Epithelial cell of proximal tubule (primary cell): ENCODE data around the gene HOXC13. TPM values are rescaled to one million over a fixed set of nuclear protein-coding genes. Genes with fewer than 3 reads are reported as not detected.

Experiments
- DNase-seq: peaks from one replicate; pipeline ENCODE4 v3.0.0-alpha.2; 2011; ENCODE audit warnings: low read depth
- H3K4me3 ChIP-seq: 2 replicates; pipeline ENCODE4 v1.5.1; 2011; ENCODE audit warnings: low read depth, mild to moderate bottlenecking, low read length
- CTCF ChIP-seq: conservative IDR thresholded peaks from 2 replicates; pipeline ENCODE4 v1.5.1; 2012; ENCODE audit warnings: low read depth, mild to moderate bottlenecking, low read length
- total RNA-seq: library from RNA; depleted of rRNA; stranded (reverse); fragments of >200 nt; gene quantifications from 2 replicates; pipeline ENCODE4 v1.2.3, GENCODE V29; 2015

Gene HOXC13, protein sequence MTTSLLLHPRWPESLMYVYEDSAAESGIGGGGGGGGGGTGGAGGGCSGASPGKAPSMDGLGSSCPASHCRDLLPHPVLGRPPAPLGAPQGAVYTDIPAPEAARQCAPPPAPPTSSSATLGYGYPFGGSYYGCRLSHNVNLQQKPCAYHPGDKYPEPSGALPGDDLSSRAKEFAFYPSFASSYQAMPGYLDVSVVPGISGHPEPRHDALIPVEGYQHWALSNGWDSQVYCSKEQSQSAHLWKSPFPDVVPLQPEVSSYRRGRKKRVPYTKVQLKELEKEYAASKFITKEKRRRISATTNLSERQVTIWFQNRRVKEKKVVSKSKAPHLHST
- total RNA-seq: not detected in 2 replicates

GRCh38 chr12:53938326-53939140 is at the start of gene HOXC13:
HOXC13 (plus strand) TSS chr12:53938831; CDS start chr12:53938907, 76 bp downstream.
- H3K4me3 ChIP-seq: peak within 1 kb of the TSS; percentile 20
- DNase-seq: peak; percentile 12
- no peak for TF ChIP-seq CTCF

- TF ChIP-seq CTCF: no peak
- no peak for DNase-seq
These were observed 48.5 kb upstream of the HOXC13 start for GRCh38 chr12:53890081-53890480.

DNA sequence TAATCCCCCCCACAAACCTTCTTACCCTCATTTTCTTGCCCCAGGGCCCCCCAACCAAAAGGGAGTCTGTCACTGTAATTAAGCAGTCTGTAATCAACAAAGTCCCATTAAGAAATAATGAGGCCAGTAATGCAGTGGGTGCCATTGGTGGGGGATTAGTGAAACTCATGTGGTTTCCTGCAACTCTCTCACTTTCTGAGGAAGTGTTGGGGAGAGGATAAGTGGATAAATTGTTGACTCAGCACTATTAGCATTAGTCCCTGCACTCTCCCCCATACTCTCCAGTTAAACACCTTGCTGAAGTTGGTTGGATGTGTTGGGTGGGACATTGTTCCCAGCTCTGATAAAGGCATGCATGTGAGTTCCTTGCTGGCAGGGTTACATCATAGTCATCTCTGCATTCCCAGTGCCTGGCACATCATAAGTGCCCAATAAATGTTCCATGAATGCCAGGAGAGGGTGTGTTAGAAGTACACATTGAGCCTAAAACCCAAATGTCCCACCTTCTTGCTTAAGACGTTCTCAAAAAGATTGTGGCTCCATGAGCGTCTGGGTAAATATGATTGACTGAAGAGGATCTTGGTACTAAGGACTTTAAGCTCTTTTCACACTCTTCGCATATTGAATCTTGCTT is 45.8 kb upstream of the HOXC13 start:
- no peak overlapping the region for H3K4me3 ChIP-seq
- TF ChIP-seq CTCF: no peak

More at GRCh38 chr12:53890081-53890480, 48.5 kb upstream of the HOXC13 start:
- H3K4me3 ChIP-seq: no peak overlapping the region

DNA sequence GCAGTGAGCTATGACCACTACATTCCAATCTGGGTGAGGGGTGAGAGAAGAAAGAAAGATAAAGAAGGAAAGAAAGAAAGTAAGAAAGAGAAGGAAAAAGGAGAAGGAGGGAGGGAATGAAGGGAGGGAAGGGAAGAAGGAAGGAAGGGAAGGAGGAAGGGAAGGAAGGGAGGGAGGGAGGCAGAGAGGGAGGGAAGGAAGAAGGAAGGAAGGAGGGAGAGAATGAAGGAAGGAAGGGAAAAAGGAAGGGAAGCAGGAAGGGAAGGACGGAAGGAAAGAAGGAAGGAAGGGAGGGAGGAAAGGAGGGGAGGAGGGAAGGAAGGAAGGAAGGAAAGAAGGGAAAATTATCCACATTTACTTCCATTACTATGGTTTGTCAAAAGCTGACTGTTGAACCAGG is 39.4 kb upstream of the HOXC13 start:
- no peak for DNase-seq
- no peak overlapping the region for H3K4me3 ChIP-seq
- TF ChIP-seq CTCF: no peak

More for the DNA sequence above, 45.8 kb upstream of the HOXC13 start:
- DNase-seq: no peak

GRCh38 chr12:53907103-53907502 is 31.5 kb upstream of the HOXC13 start:
- H3K4me3 ChIP-seq: no peak overlapping the region
- no peak for TF ChIP-seq CTCF
- DNase-seq: no peak

- DNase-seq: no peak
- no peak for TF ChIP-seq CTCF
- H3K4me3 ChIP-seq: no peak overlapping the region
These were observed 21.6 kb upstream of the HOXC13 start for GRCh38 chr12:53916788-53917655.
